Omental fat pad (tissue), 4 donors: ENCODE results near the gene RPS6KA5. TPM values are rescaled to one million over a fixed set of nuclear protein-coding genes. Genes with fewer than 3 reads are reported as not detected.
A peak's percentile ranks its signal among the peaks of the same experiment; 100 is the strongest.
"Not testable (repeated sequence)": the region's sequence is repeated elsewhere in the genome, so short reads cannot be mapped to it uniquely, and the experiment has no call there.

Source experiments
- ATAC-seq: fragments of 150-250 bp; one replicate; pipeline ENCODE4 v1.9.1; 2016; ENCODE audit warnings: mild to moderate bottlenecking, moderate library complexity; ENCODE audit not compliant: low FRiP score
- DNase-seq: peaks from one replicate; pipeline ENCODE4 v3.0.0-alpha.2; 2019; ENCODE audit warnings: low spot score
- total RNA-seq, 4 donors: library from RNA; depleted of rRNA; stranded (reverse); fragments of >200 nt; gene quantifications; one replicate each; pipeline ENCODE4 v1.1.0, GENCODE V29; 2016
- TF ChIP-seq, protein P1 (sequence below), 3 donors: fragments of 450-650 bp; IDR thresholded peaks; one replicate each; pipeline ENCODE4 v1.5.1; 2016 to 2017; ENCODE audit warnings: antibody characterized with exemption in 3 of 3, mild to moderate bottlenecking in 3 of 3, moderate library complexity in 2 of 3

RPS6KA5 gene
- total RNA-seq, 4 donors from 2014 or later, result 1.8 to 4.9 (median 3.2) TPM

GRCh38 chr14:90829677-90830076, 230.8 kb downstream of the RPS6KA5 start:
- no peak for DNase-seq
- ATAC-seq, result no peak
- TF ChIP-seq, protein P1, sequence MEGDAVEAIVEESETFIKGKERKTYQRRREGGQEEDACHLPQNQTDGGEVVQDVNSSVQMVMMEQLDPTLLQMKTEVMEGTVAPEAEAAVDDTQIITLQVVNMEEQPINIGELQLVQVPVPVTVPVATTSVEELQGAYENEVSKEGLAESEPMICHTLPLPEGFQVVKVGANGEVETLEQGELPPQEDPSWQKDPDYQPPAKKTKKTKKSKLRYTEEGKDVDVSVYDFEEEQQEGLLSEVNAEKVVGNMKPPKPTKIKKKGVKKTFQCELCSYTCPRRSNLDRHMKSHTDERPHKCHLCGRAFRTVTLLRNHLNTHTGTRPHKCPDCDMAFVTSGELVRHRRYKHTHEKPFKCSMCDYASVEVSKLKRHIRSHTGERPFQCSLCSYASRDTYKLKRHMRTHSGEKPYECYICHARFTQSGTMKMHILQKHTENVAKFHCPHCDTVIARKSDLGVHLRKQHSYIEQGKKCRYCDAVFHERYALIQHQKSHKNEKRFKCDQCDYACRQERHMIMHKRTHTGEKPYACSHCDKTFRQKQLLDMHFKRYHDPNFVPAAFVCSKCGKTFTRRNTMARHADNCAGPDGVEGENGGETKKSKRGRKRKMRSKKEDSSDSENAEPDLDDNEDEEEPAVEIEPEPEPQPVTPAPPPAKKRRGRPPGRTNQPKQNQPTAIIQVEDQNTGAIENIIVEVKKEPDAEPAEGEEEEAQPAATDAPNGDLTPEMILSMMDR (IDR thresholded peaks at IDR 0.05), result no peak

DNA sequence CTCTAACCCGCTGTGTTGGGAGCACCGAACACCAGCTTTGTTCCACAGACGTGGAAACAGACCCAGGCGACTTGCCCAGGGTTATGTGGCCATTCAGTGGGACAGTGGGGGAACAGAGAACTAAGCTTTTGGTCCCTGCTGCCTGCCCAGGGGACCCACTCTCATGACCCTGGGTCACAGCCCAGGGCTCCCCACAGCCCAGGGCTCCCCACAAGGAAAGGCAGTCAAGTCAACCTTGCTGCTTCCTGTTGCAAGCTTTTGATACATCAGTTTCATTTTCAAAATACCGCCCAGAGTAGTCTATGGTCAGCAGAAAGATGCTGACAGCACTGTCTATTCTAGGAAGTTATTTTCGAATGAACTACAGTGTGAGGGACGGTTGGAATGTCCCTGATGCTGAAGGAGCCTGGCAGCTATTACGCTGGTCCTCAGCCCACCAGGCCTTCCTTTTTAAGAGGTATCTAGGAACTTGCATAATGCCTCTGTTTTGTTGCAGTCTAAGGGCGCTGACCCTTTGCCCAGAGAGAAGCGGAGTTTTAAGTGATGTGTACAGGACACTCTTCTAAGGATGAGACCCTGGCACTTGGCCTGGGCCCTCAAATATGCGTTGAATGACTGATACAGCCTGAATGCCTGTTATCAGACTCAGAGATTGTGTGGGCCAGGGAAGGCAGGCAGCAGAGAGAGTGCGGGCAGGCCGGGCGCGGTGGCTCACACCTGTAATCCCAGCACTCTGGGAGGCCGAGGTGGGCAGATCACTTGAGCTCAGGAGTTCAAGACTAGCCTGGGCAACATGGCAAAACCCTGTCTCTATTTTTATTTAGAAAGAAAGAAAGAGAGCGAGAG, 231.6 kb downstream of the RPS6KA5 start:
- ATAC-seq, result no peak
- DNase-seq, result no peak
- TF ChIP-seq, protein P1 (IDR thresholded peaks at IDR 0.05), result no peak

DNA sequence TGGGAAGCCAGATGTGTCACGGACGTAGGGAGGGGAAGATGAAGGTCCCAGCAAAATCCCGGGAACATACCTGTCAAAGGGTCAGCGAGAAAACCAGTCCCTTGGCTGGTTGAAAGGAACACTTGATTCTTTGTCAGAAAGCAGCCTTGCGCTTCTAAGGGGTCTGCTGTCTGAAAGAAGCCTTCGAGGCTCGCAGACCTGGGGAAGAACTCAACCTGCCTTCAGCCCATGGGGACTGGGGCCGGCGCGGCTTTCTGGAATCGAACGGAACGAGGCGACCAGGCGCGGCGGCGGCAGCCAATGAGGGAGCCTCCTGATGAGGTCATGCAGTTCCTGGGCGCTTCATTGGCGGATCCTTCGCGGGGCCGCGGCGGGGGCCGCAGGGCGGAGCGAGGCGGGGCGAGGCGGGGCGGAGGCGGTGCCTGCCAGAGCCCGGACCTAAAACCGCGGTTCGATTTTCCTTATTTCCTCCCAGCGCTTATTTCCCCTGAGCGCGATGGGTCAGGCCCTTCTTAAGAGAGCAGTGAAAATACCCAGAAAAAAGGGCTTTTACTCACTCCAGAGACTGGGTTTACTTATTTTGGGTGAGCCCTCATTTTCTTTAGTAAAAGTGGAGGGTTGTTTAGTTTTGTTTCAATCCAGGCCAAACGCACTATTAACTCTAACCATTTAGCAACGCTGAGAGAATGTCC, 232.4 kb downstream of the RPS6KA5 start:
- ATAC-seq (peak; percentile 99), DNase-seq (peak; percentile 79)
- TF ChIP-seq, protein P1 (IDR thresholded peaks at IDR 0.05), result no peak

- not testable (repeated sequence) for ATAC-seq, DNase-seq
Observed at GRCh38 chr14:90823542-90823941, 236.9 kb downstream of the RPS6KA5 start.

DNA sequence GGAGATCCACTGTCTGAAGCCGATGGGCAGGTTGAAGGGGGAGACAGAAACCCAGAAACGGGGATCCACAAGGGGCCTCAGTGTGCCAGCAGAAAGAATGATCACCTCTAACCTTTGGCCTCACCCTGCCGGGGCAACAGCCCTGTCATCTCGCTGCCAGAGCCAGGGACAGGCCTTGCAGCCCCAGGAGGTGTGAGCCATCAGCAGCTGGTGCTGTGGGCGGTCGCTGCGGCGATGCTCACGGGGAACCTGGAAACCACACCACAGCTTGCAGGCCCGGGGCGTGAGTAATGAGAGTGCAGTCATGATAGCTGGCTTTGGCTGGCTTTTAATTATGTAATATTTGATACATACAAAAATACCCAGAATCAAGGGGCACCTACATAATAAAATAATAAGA, 239.5 kb downstream of the RPS6KA5 start:
- TF ChIP-seq, protein P1 (IDR thresholded peaks at IDR 0.05), result no peak
- DNase-seq, result no peak
- no peak for ATAC-seq

DNA sequence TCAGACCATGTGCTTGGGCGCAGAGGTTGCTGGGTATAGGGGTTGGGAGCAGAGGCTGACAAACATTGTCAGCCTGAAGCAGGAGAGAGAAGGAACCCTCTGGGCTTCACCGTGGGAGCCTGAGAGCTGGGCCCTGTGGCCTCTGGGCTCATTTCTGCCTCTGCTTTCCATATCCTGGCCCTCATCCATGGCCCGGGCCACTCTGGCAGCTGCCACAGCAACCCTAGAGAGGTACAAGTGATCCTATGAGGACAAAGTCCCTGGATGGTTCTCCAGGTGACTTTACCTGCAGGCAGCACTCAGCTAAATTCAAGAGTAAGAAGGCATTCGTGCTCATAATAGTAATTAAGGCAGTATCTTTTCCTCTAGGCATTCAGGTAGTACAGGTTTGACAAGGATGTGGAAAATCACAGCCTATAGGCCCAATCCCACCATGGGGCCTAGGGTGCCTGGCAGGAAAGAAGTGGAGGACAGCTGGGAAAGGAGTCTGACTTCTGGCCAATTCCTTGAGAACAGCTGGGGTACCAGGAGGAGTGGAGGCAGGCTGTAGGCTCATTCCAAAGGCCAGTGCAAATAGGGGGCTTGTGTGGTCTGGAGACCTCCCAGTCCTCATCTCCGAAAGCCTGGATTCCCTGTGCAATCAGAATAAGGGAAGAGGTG, 240.6 kb downstream of the RPS6KA5 start:
- no peak for ATAC-seq
- no peak for DNase-seq
- TF ChIP-seq, protein P1 (IDR thresholded peaks at IDR 0.05), result no peak

DNA sequence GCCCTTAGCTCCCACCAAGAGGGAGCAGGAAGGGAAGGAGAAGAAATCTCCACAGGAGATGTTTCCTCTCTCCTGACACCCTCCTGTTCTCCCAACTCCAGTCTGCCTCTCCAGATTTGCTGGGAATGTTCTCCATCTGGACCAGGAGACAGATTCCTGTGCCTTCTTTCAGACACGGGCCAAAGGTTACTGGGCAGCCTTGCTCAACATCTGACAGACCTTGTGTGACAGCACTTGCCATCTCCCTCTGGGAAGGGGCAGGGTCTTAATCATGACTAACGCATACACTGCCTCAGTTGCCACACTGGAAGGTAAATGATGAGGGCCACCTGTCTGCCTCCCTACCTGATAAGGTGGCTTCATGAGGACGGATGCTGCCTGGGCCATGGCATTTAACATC, 241.7 kb downstream of the RPS6KA5 start:
- TF ChIP-seq, protein P1 (IDR thresholded peaks at IDR 0.05), result no peak
- no peak for ATAC-seq
- no peak for DNase-seq
